Endothelial cell of umbilical vein (primary cell): ENCODE data around the gene SUCNR1. TPM values are rescaled to one million over a fixed set of nuclear protein-coding genes. Genes with fewer than 3 reads are reported as not detected.

ENCODE experiments used
- BruUV-seq: library from RNA; stranded (reverse); fragments of 400-500 nt; replicated peaks from 2 replicates; lab custom pipeline; 2021; lab: Mats Ljungman, UMichigan
- CTCF ChIA-PET: fragments of 300-600, 350-600 bp; sonication (Branson Sonifier 250); formaldehyde crosslinking; loops from one replicate; lab custom pipeline; 2021; ENCODE audit warnings: antibody characterized with exemption, inconsistent platforms; lab: Charles Lee
- POLR2A ChIA-PET: fragments of 300-600, 350-600 bp; sonication (Branson Sonifier 250); formaldehyde crosslinking; loops from one replicate; lab custom pipeline; 2021; ENCODE audit warnings: antibody characterized with exemption, inconsistent platforms; lab: Charles Lee
- DNase-seq: peaks from one replicate; pipeline ENCODE4 v3.0.0-alpha.2; 2011; ENCODE audit warnings: low read depth, low spot score
- FAIRE-seq: peaks from 2 replicates; lab custom pipeline; 2011; peaks lifted over from hg19 to GRCh38; lab: Jason Lieb, UNC
- H2AFZ ChIP-seq: 2 replicates; pipeline ENCODE4 v1.6.0; 2012; ENCODE audit warnings: low read depth, low read length, control low read depth, inconsistent platforms
- H3K27ac ChIP-seq: 2 replicates; pipeline ENCODE4 v1.5.1; 2011; ENCODE audit warnings: low read depth, mild to moderate bottlenecking, control low read depth, low read length, moderate library complexity; ENCODE audit not compliant: insufficient read depth
- H3K27me3 ChIP-seq, 2 experiments: 2 replicates each; pipeline versions ENCODE4 v1.6.0 to v1.6.1; 2011; ENCODE audit warnings: low read length in 2 of 2, mixed read lengths in 1 of 2; ENCODE audit not compliant: control insufficient read depth in 2 of 2, insufficient read depth in 2 of 2
- H3K36me3 ChIP-seq, 2 experiments: 2 replicates in 1 of 2; 3 replicates in 1 of 2; pipeline ENCODE4 v1.5.1; 2011; ENCODE audit warnings: low read length in 2 of 2, mild to moderate bottlenecking in 1 of 2, moderate library complexity in 1 of 2; ENCODE audit not compliant: control insufficient read depth in 2 of 2, insufficient read depth in 2 of 2; ENCODE audit errors: extremely low read depth in 1 of 2
- H3K4me1 ChIP-seq: 3 replicates; pipeline ENCODE4 v1.5.1; 2011; ENCODE audit warnings: mild to moderate bottlenecking, low read length; ENCODE audit not compliant: control insufficient read depth, insufficient read depth; ENCODE audit errors: extremely low read depth
- H3K4me2 ChIP-seq: 2 replicates; pipeline ENCODE4 v1.6.1; 2011; ENCODE audit warnings: low read length, control low read depth, mixed read lengths; ENCODE audit not compliant: insufficient read depth
- H3K4me3 ChIP-seq, 3 experiments: fragments of 200-600 bp in 1 of 3; sonication (generic), shearing (Covaris generic) in 1 of 3; replicated peaks in 1 of 3; 2 replicates each; pipeline ENCODE4 v1.5.1; 2011 to 2016; ENCODE audit warnings: control low read depth in 3 of 3, low read length in 3 of 3, mild to moderate bottlenecking in 2 of 3, inconsistent platforms in 1 of 3, low read depth in 1 of 3, moderate library complexity in 1 of 3; ENCODE audit not compliant: insufficient read depth in 1 of 3
- H3K79me2 ChIP-seq: 2 replicates; pipeline ENCODE4 v1.6.0; 2012; ENCODE audit warnings: low read length, inconsistent platforms; ENCODE audit not compliant: control insufficient read depth, insufficient read depth
- H3K9ac ChIP-seq: replicated peaks from 2 replicates; pipeline ENCODE3; 2011; ENCODE audit warnings: low read length, control low read depth; ENCODE audit not compliant: insufficient read depth; ENCODE audit errors: extremely low read depth
- H3K9me1 ChIP-seq: replicated peaks from 3 replicates; pipeline ENCODE4 v1.6.0; 2011; ENCODE audit warnings: mild to moderate bottlenecking, low read length; ENCODE audit not compliant: control insufficient read depth, insufficient read depth; ENCODE audit errors: extremely low read depth
- H3K9me3 ChIP-seq: replicated peaks from 2 replicates; pipeline ENCODE4 v1.5.1; 2012; ENCODE audit warnings: low read length, inconsistent platforms; ENCODE audit not compliant: control insufficient read depth, insufficient read depth
- H4K20me1 ChIP-seq: replicated peaks from 2 replicates; pipeline ENCODE3; 2011; ENCODE audit warnings: mild to moderate bottlenecking, low read length; ENCODE audit not compliant: control insufficient read depth, insufficient read depth; ENCODE audit errors: extremely low read depth
- CTCF ChIP-seq, 2 donors: IDR thresholded peaks; 1 replicate in 1 of 2; 2 replicates in 1 of 2; pipeline ENCODE4 v1.5.1; 2011; ENCODE audit warnings: low read length in 2 of 2, mild to moderate bottlenecking in 2 of 2, moderate library complexity in 2 of 2, control low read depth in 1 of 2, inconsistent platforms in 1 of 2, low read depth in 1 of 2; ENCODE audit not compliant: insufficient read depth in 1 of 2; ENCODE audit errors: extremely low read depth in 1 of 2
- EZH2 ChIP-seq: IDR thresholded peaks from 2 replicates; pipeline ENCODE4 v1.6.1; 2012; ENCODE audit warnings: borderline replicate concordance, low read depth, mild to moderate bottlenecking, moderate library complexity, low read length, inconsistent platforms; ENCODE audit not compliant: severe bottlenecking
- FOS ChIP-seq: IDR thresholded peaks from 2 replicates; pipeline ENCODE4 v1.6.1; 2011; ENCODE audit warnings: mild to moderate bottlenecking, low read length, moderate library complexity, borderline replicate concordance; ENCODE audit not compliant: insufficient read depth
- GATA2 ChIP-seq: IDR thresholded peaks from 2 replicates; pipeline ENCODE4 v1.7.0; 2011; ENCODE audit warnings: low read depth, mild to moderate bottlenecking, moderate library complexity, mixed read lengths, low read length; ENCODE audit not compliant: insufficient read length, insufficient read depth
- JUN ChIP-seq: IDR thresholded peaks from 2 replicates; pipeline ENCODE4 v1.6.1; 2011; ENCODE audit warnings: borderline replicate concordance, low read depth; ENCODE audit not compliant: insufficient read length, insufficient read depth
- MAX ChIP-seq: IDR thresholded peaks from 2 replicates; pipeline ENCODE4 v1.6.1; 2011; ENCODE audit not compliant: insufficient read depth, insufficient read length
- MYC ChIP-seq: IDR thresholded peaks from one replicate; pipeline ENCODE4 v1.6.1; 2011; ENCODE audit warnings: mild to moderate bottlenecking, low read depth, low read length
- POLR2A ChIP-seq: IDR thresholded peaks from 2 replicates; pipeline ENCODE4 v1.6.1; 2012; ENCODE audit warnings: low read depth, mild to moderate bottlenecking, control low read depth, low read length
- POLR2AphosphoS5 ChIP-seq: IDR thresholded peaks from 2 replicates; pipeline ENCODE4 v1.6.1; 2012; ENCODE audit warnings: low read depth, mild to moderate bottlenecking, control low read depth, low read length, moderate library complexity; ENCODE audit not compliant: insufficient read depth
- dilution Hi-C: fragments of 300-500 bp; cut with MboI; formaldehyde crosslinking; loops from one replicate; pipeline ENCODE4 v1.15.0; 2019; ENCODE audit warnings: low sequenced_read_pairs; ENCODE audit not compliant: extremely low pct_ligation_motif_present
- intact Hi-C: fragments of 100-400 bp; cut with micrococcal nuclease; formaldehyde crosslinking; loops from one replicate; pipeline ENCODE4 v1.10.0; 2022
- polyA plus RNA-seq, 4 experiments: library from polyadenylated mRNA; depleted of rRNA in 3 of 4; stranded (reverse) in 3 of 4; unstranded in 1 of 4; fragments of >200 nt; gene quantifications; 2 replicates each; pipeline versions ENCODE4 v1.2.1 to v1.2.3, GENCODE V29; 2011 to 2012; ENCODE audit warnings: missing spikeins in 1 of 4
- total RNA-seq: library from RNA; stranded (reverse); gene quantifications from 2 replicates; pipeline ENCODE4 v1.2.3, GENCODE V29; 2021

The SUCNR1 gene
- total and polyA plus RNA-seq, 2 donors (not counting 3 experiments of a cell fraction or from before 2014, with no cell fraction given) = not detected

GRCh38 chr3:151856641-151857040, 16.8 kb upstream of the SUCNR1 start:
- no peak for TF ChIP-seq MYC
- no peak for TF ChIP-seq CTCF (IDR thresholded peaks at IDR 0.05; ENCODE audit: extremely low read depth in 1 of 2, insufficient read depth in 1 of 2, low read depth in 1 of 2, low read length in 2 of 2)
- no peak for TF ChIP-seq JUN
- TF ChIP-seq MAX = no peak
- no peak for TF ChIP-seq GATA2
- no peak for TF ChIP-seq FOS
- no peak for TF ChIP-seq POLR2A
- TF ChIP-seq POLR2AphosphoS5 = no peak
- TF ChIP-seq EZH2 = no peak
- Histone ChIP-seq H3K9me1 (no peaks in the 10 kb centered on the region), H3K36me3 (no peaks in the 10 kb centered on the region), H3K27ac (no peak overlapping the region), H2AFZ (no peak overlapping the region), H3K79me2 (no peaks in the 10 kb centered on the region), H4K20me1 (no peaks in the 10 kb centered on the region), H3K4me2 (no peak overlapping the region), H3K4me3 (no peak overlapping the region), H3K27me3 (no peaks in the 10 kb centered on the region), H3K4me1 (no peaks in the 10 kb centered on the region), H3K9me3 (no peaks in the 10 kb centered on the region), H3K9ac (no peak overlapping the region)
- FAIRE-seq = no peak
- ChIA-PET POLR2A (no interaction called here), CTCF (no interaction called here)
- no TSS peak for BruUV-seq
- dilution Hi-C loops = no loop called here
- intact Hi-C loops = no loop called here
- no peak for DNase-seq
